ENCODE measurements around the gene ARID5B.

The ARID5B gene

DNA sequence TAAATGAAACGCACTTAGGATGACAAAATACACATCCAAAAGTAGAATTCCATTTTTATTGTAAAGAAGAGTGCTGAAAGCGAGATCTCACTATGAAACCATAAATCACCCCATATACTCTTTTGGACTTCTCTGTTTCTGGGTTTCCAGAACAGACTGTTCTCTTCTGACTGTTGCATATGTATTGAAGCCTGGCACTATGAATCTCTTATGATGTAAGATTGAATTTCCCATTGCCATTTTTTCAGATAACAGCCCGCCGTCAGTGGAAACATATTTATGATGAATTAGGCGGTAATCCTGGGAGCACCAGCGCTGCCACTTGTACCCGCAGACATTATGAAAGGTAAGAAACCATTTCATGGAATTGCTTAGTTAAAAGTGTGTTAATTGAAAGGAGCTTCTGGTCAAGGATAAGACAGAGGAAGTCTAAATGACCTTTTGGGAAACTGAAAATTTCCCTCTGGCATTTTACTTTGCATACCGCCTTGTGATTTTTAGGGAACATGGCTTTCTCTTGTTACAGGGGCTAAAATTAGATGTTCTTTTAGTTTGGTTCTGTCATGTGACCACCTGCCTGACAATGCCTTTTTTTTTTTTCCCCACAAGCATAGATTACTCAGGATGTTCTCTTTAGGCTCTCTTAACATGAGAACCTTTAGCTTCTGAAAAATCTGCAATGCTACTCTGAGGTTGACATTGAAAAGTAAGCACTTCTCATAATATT is 168.1 kb downstream of the ARID5B start:
- no peaks in the 10 kb centered on the region for H3K9me3 ChIP-seq (ENCODE audit: control extremely low read depth in 1 of 5, control insufficient read depth in 4 of 5, insufficient read depth in 2 of 5, low read depth in 1 of 5, low read length in 4 of 5)
- no peak overlapping the region for H3K27ac ChIP-seq (ENCODE audit: insufficient read depth in 1 of 2, low read depth in 1 of 2, low read length in 2 of 2, poor library complexity in 1 of 2, severe bottlenecking in 2 of 2)
- H3K4me3 ChIP-seq (ENCODE audit: control insufficient read depth in 1 of 7, extremely low read depth in 1 of 7, insufficient read depth in 4 of 7, low read depth in 2 of 7, low read length in 6 of 7): no peak overlapping the region
- H3K36me3 ChIP-seq (ENCODE audit: control insufficient read depth in 4 of 4, insufficient read depth in 4 of 4, low read length in 3 of 4): peaks cover 3 to 51% (median 26%) of the 10 kb centered on the region in 4 experiments
- CTCF ChIA-PET: interaction anchor here (1.3 to 1.6 kb wide), 2 partner anchors 10 to 13 kb away, joined by 3 to 5 read pairs; no protein-coding TSS in a partner anchor
- WGBS (ENCODE audit: insufficient coverage): 98% methylated on average over 6 of the region's 8 CpGs
- H3K4me1 ChIP-seq (ENCODE audit: control extremely low read depth in 1 of 4, control insufficient read depth in 4 of 4, insufficient read depth in 4 of 4, low read length in 3 of 4): peaks cover 0 to 9% (median 3%) of the 10 kb centered on the region in 4 experiments
- POLR2A ChIA-PET: no interaction called here
- DNase-seq: no peak
- H3K27me3 ChIP-seq (replicated peaks in 2 of 5; ENCODE audit: control insufficient read depth in 4 of 5, insufficient read depth in 5 of 5, low read length in 4 of 5): no peaks in the 10 kb centered on the region

DNA sequence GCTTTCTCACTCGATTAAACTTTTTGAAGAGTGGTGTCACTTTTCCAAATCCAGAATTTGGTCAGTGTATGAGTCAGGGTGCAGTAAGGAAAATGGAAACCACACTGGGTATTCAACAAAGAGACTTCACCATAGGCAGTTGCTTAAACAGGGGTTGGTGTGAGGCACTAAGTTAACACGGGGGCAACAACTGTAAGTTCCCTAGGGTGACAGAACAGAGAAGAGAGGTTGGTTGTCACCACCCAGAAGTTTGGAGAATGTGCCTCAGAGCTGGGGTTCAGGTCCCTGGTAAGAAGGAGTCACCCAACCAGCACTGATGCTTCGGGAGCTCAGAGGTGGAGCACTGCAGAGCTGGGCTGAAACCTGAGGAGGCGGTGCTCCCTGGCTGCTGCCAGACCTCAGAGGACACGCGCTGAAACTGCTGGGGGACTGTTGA is 170.4 kb downstream of the ARID5B start:
- Histone ChIP-seq H3K36me3 (ENCODE audit: control insufficient read depth in 4 of 4, insufficient read depth in 4 of 4, low read length in 3 of 4) (peaks cover 5 to 52% (median 38%) of the 10 kb centered on the region in 4 experiments), H3K9me3 (ENCODE audit: control extremely low read depth in 1 of 5, control insufficient read depth in 4 of 5, insufficient read depth in 2 of 5, low read depth in 1 of 5, low read length in 4 of 5) (no peaks in the 10 kb centered on the region), H3K4me3 (ENCODE audit: control insufficient read depth in 1 of 7, extremely low read depth in 1 of 7, insufficient read depth in 4 of 7, low read depth in 2 of 7, low read length in 6 of 7) (no peak overlapping the region), H3K27me3 (replicated peaks in 2 of 5; ENCODE audit: control insufficient read depth in 4 of 5, insufficient read depth in 5 of 5, low read length in 4 of 5) (no peaks in the 10 kb centered on the region), H3K27ac (ENCODE audit: insufficient read depth in 1 of 2, low read depth in 1 of 2, low read length in 2 of 2, poor library complexity in 1 of 2, severe bottlenecking in 2 of 2) (no peak overlapping the region), H3K4me1 (ENCODE audit: control extremely low read depth in 1 of 4, control insufficient read depth in 4 of 4, insufficient read depth in 4 of 4, low read length in 3 of 4) (peaks cover 0 to 9% (median 3%) of the 10 kb centered on the region in 4 experiments)
- ChIA-PET POLR2A (no interaction called here), CTCF (no interaction called here)
- WGBS (ENCODE audit: insufficient coverage): 86% methylated on average over 5 of the region's 6 CpGs
- DNase-seq: no peak

DNA sequence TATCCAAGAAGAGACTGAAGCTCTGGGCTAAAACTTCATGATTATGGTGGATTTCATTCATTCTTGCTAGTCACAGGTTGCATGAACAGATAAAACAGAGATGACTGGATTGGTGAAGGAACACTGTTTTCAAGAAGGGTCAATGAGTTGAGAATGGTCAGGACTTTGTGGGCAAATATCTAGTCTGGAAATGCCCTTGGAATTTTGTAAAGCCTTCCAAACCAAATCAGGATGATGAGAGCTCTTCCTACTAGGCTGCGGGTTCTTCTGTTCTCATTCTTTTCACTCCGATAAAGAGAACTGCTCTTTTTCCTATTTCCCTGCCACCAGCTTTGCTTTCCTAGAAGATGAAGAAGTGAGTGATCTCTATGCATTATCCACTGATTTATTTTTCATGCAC is 171.4 kb downstream of the ARID5B start:
- no peak overlapping the region for H3K27ac ChIP-seq (ENCODE audit: insufficient read depth in 1 of 2, low read depth in 1 of 2, low read length in 2 of 2, poor library complexity in 1 of 2, severe bottlenecking in 2 of 2)
- no peak overlapping the region for H3K4me3 ChIP-seq (ENCODE audit: control insufficient read depth in 1 of 7, extremely low read depth in 1 of 7, insufficient read depth in 4 of 7, low read depth in 2 of 7, low read length in 6 of 7)
- WGBS (ENCODE audit: insufficient coverage): 100% methylated on average over 2 of the region's 2 CpGs
- no peak for DNase-seq
- H3K4me1 ChIP-seq (ENCODE audit: control extremely low read depth in 1 of 4, control insufficient read depth in 4 of 4, insufficient read depth in 4 of 4, low read length in 3 of 4): peaks cover 0 to 9% (median 3%) of the 10 kb centered on the region in 4 experiments
- POLR2A ChIA-PET: interaction anchor here (0.6 kb wide), 1 partner anchor 180 kb away, joined by 4 read pairs; no protein-coding TSS in a partner anchor
- H3K9me3 ChIP-seq (ENCODE audit: control extremely low read depth in 1 of 5, control insufficient read depth in 4 of 5, insufficient read depth in 2 of 5, low read depth in 1 of 5, low read length in 4 of 5): no peaks in the 10 kb centered on the region
- H3K27me3 ChIP-seq (replicated peaks in 2 of 5; ENCODE audit: control insufficient read depth in 4 of 5, insufficient read depth in 5 of 5, low read length in 4 of 5): no peaks in the 10 kb centered on the region
- H3K36me3 ChIP-seq (ENCODE audit: control insufficient read depth in 4 of 4, insufficient read depth in 4 of 4, low read length in 3 of 4): peaks cover 5 to 49% (median 38%) of the 10 kb centered on the region in 4 experiments
- CTCF ChIA-PET: no interaction called here

DNA sequence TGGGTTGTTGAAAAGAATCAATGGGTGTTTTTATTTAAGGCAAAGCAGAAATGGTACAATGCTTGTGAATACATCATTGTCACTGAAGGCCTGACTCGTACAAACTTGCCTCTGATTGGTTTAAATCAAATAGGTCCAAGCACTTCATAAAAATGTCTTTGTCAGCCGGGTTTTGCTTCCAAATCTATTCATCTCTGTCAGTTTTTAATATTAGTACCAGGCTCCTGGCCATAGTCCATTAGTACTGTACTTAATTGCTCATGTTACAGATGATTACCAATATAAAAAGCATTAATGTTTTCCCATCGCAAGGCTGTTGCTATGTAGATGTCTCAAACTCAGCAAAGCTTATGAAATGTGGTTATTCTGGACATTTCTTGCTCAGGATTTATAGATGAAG is 171.9 kb downstream of the ARID5B start:
- H3K4me1 ChIP-seq (ENCODE audit: control extremely low read depth in 1 of 4, control insufficient read depth in 4 of 4, insufficient read depth in 4 of 4, low read length in 3 of 4): peaks cover 0 to 9% (median 3%) of the 10 kb centered on the region in 4 experiments
- 100% methylated on average over 1 of the region's 3 CpGs for WGBS (ENCODE audit: insufficient coverage)
- DNase-seq: no peak
- no peaks in the 10 kb centered on the region for H3K9me3 ChIP-seq (ENCODE audit: control extremely low read depth in 1 of 5, control insufficient read depth in 4 of 5, insufficient read depth in 2 of 5, low read depth in 1 of 5, low read length in 4 of 5)
- peaks cover 8 to 52% (median 38%) of the 10 kb centered on the region in 4 experiments for H3K36me3 ChIP-seq (ENCODE audit: control insufficient read depth in 4 of 4, insufficient read depth in 4 of 4, low read length in 3 of 4)
- no peaks in the 10 kb centered on the region for H3K27me3 ChIP-seq (replicated peaks in 2 of 5; ENCODE audit: control insufficient read depth in 4 of 5, insufficient read depth in 5 of 5, low read length in 4 of 5)
- no peak overlapping the region for H3K4me3 ChIP-seq (ENCODE audit: control insufficient read depth in 1 of 7, extremely low read depth in 1 of 7, insufficient read depth in 4 of 7, low read depth in 2 of 7, low read length in 6 of 7)
- POLR2A ChIA-PET: no interaction called here
- CTCF ChIA-PET: no interaction called here
- H3K27ac ChIP-seq (ENCODE audit: insufficient read depth in 1 of 2, low read depth in 1 of 2, low read length in 2 of 2, poor library complexity in 1 of 2, severe bottlenecking in 2 of 2): no peak overlapping the region

DNA sequence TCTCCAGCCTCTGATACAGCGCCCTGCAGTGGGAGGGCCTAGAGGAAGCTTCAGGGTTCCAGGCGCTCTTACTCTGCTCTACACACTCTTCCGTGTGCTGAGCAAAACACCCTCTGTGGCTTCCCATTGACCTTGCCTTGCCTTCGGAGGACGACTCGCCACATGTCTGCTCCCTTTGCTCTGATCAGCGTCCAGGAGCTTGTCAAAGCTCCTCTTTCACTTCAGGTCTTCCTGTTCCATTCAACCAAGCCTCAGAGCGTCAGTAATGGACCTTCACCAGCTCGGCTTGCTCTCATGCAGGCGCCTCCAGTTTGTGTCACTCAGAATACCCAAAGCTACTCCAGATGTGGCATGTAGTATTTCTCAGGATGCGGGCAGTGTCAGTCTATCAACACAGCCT is 173.9 kb downstream of the ARID5B start:
- 92% methylated on average over 11 of the region's 11 CpGs for WGBS (ENCODE audit: insufficient coverage)
- Histone ChIP-seq H3K4me1 (ENCODE audit: control extremely low read depth in 1 of 4, control insufficient read depth in 4 of 4, insufficient read depth in 4 of 4, low read length in 3 of 4) (peaks cover 0 to under 1% (median 0%) of the 10 kb centered on the region in 4 experiments), H3K9me3 (ENCODE audit: control extremely low read depth in 1 of 5, control insufficient read depth in 4 of 5, insufficient read depth in 2 of 5, low read depth in 1 of 5, low read length in 4 of 5) (no peaks in the 10 kb centered on the region), H3K4me3 (ENCODE audit: control insufficient read depth in 1 of 7, extremely low read depth in 1 of 7, insufficient read depth in 4 of 7, low read depth in 2 of 7, low read length in 6 of 7) (no peak overlapping the region), H3K36me3 (ENCODE audit: control insufficient read depth in 4 of 4, insufficient read depth in 4 of 4, low read length in 3 of 4) (peaks cover 12 to 44% (median 34%) of the 10 kb centered on the region in 4 experiments), H3K27me3 (replicated peaks in 2 of 5; ENCODE audit: control insufficient read depth in 4 of 5, insufficient read depth in 5 of 5, low read length in 4 of 5) (no peaks in the 10 kb centered on the region), H3K27ac (ENCODE audit: insufficient read depth in 1 of 2, low read depth in 1 of 2, low read length in 2 of 2, poor library complexity in 1 of 2, severe bottlenecking in 2 of 2) (no peak overlapping the region)
- ChIA-PET POLR2A (no interaction called here), CTCF (interaction anchor here (1.8 to 2.1 kb wide), 2 partner anchors 10 to 37 kb away, joined by 6 read pairs; no protein-coding TSS in a partner anchor)
- no peak for DNase-seq

DNA sequence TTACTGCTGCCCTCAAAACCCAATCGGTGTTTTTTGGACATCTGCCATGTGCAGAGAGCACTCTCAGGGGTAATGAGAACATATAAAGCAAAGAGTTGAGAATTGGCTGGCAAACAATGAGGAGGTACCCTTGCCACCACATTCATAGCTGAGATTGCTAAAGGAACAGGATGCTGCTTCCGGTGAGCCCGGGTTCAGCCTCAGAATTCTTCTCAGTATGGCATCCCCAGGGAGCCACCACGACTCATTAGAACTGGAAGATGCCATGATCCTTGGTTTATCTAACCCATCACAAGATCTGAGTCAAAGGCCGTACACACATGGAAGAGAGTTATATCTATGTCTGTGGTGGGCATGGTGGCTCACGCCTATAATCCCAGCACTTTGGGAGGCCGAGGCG is 174.4 kb downstream of the ARID5B start:
- H3K36me3 ChIP-seq (ENCODE audit: control insufficient read depth in 4 of 4, insufficient read depth in 4 of 4, low read length in 3 of 4): peaks cover 12 to 43% (median 33%) of the 10 kb centered on the region in 4 experiments
- no peaks in the 10 kb centered on the region for H3K27me3 ChIP-seq (replicated peaks in 2 of 5; ENCODE audit: control insufficient read depth in 4 of 5, insufficient read depth in 5 of 5, low read length in 4 of 5)
- no peaks in the 10 kb centered on the region for H3K9me3 ChIP-seq (ENCODE audit: control extremely low read depth in 1 of 5, control insufficient read depth in 4 of 5, insufficient read depth in 2 of 5, low read depth in 1 of 5, low read length in 4 of 5)
- peaks cover under 1 to 5% (median 2%) of the 10 kb centered on the region in 4 experiments for H3K4me1 ChIP-seq (ENCODE audit: control extremely low read depth in 1 of 4, control insufficient read depth in 4 of 4, insufficient read depth in 4 of 4, low read length in 3 of 4)
- POLR2A ChIA-PET: no interaction called here
- H3K4me3 ChIP-seq (ENCODE audit: control insufficient read depth in 1 of 7, extremely low read depth in 1 of 7, insufficient read depth in 4 of 7, low read depth in 2 of 7, low read length in 6 of 7): no peak overlapping the region
- CTCF ChIA-PET: interaction anchor here (2.1 kb wide), 1 partner anchor 37 kb away, joined by 6 read pairs; no protein-coding TSS in a partner anchor
- no peak for DNase-seq
- no peak overlapping the region for H3K27ac ChIP-seq (ENCODE audit: insufficient read depth in 1 of 2, low read depth in 1 of 2, low read length in 2 of 2, poor library complexity in 1 of 2, severe bottlenecking in 2 of 2)
- 96% methylated on average over 3 of the region's 8 CpGs for WGBS (ENCODE audit: insufficient coverage)

DNA sequence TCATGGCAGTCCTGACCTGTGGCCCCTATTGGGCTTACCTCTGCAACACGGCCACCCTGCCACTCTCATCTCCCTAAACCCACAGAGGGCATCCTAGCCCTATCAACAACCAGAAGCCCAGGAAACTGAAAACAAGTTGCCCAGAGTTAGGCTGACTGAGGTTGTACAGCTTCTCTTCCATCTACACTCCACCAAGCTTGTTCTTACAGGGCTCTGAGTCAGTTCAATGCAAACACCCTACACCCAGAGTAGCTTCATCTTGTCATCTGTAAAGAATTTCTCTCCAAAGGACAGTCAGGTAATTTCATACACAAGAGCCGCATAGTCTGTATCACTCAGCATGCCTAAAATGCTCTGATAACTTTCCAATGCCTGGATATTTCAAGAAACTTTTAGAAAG is 175.4 kb downstream of the ARID5B start:
- WGBS (ENCODE audit: insufficient coverage): 80% methylated on average over 1 of the region's 2 CpGs
- Histone ChIP-seq H3K36me3 (ENCODE audit: control insufficient read depth in 4 of 4, insufficient read depth in 4 of 4, low read length in 3 of 4) (peaks cover 12 to 40% (median 30%) of the 10 kb centered on the region in 4 experiments), H3K4me3 (ENCODE audit: control insufficient read depth in 1 of 7, extremely low read depth in 1 of 7, insufficient read depth in 4 of 7, low read depth in 2 of 7, low read length in 6 of 7) (no peak overlapping the region), H3K27ac (ENCODE audit: insufficient read depth in 1 of 2, low read depth in 1 of 2, low read length in 2 of 2, poor library complexity in 1 of 2, severe bottlenecking in 2 of 2) (no peak overlapping the region), H3K27me3 (replicated peaks in 2 of 5; ENCODE audit: control insufficient read depth in 4 of 5, insufficient read depth in 5 of 5, low read length in 4 of 5) (no peaks in the 10 kb centered on the region), H3K9me3 (ENCODE audit: control extremely low read depth in 1 of 5, control insufficient read depth in 4 of 5, insufficient read depth in 2 of 5, low read depth in 1 of 5, low read length in 4 of 5) (no peaks in the 10 kb centered on the region), H3K4me1 (ENCODE audit: control extremely low read depth in 1 of 4, control insufficient read depth in 4 of 4, insufficient read depth in 4 of 4, low read length in 3 of 4) (peaks cover 10 to 15% (median 11%) of the 10 kb centered on the region in 4 experiments)
- no peak for DNase-seq
- CTCF ChIA-PET: no interaction called here
- POLR2A ChIA-PET: no interaction called here
